H1 (cell line): ENCODE results near the gene PRSS12. TPM values are rescaled to one million over a fixed set of nuclear protein-coding genes. Genes with fewer than 3 reads are reported as not detected.

Experiments used
- CREB1 ChIP-seq: IDR thresholded peaks from 2 replicates; pipeline ENCODE4 v1.6.1; 2012; ENCODE audit warnings: inconsistent platforms
- JUND ChIP-seq: IDR thresholded peaks from 2 replicates; pipeline ENCODE4 v1.6.1; 2011; ENCODE audit warnings: mild to moderate bottlenecking, improper control_type of control experiment, low read length
- NRF1 ChIP-seq: IDR thresholded peaks from 2 replicates; pipeline ENCODE4 v1.6.1; 2011; ENCODE audit warnings: mild to moderate bottlenecking, low read depth, low read length, improper control_type of control experiment
- POLR2A ChIP-seq, 2 experiments: IDR thresholded peaks; 1 replicate in 1 of 2; 2 replicates in 1 of 2; pipeline ENCODE4 v1.6.1; 2011; ENCODE audit warnings: low read depth in 2 of 2, low read length in 2 of 2, mild to moderate bottlenecking in 2 of 2; ENCODE audit errors: control extremely low read depth in 1 of 2
- YY1 ChIP-seq: IDR thresholded peaks from 2 replicates; pipeline ENCODE4 v1.6.1; 2011; ENCODE audit warnings: low read depth, mild to moderate bottlenecking, low read length
- polyA plus RNA-seq, 7 experiments: library from polyadenylated mRNA; depleted of rRNA in 3 of 7; stranded (reverse) in 5 of 7; unstranded in 2 of 7; fragments of >200 nt in 5 of 7; fragments of 200-250 nt in 2 of 7; gene quantifications; 1 replicate in 5 of 7; 2 replicates in 1 of 7; 4 replicates in 1 of 7; pipeline versions ENCODE4 v1.2.1 to v1.2.3, GENCODE V29; 2011 to 2013; ENCODE audit warnings: missing spikeins in 2 of 7, mixed read lengths in 2 of 7
- total RNA-seq: library from RNA; stranded (reverse); fragmentation: NEBNext Ultra II Directional; extraction: Animal tissue kit (Norgen Biotek cat#: 25700); gene quantifications from 2 replicates; pipeline ENCODE4 v1.2.1, GENCODE V29; 2021

PRSS12 gene
- total and polyA plus RNA-seq, 2 of the 8 experiments (the other 6 are each of a cell fraction or from before 2014, with no cell fraction given) = 2.6 to 9.3 TPM

GRCh38 chr4:118259111-118259510, 93.7 kb downstream of the PRSS12 start (continued):
- TF ChIP-seq YY1 = no peak
- no peak for TF ChIP-seq POLR2A (IDR thresholded peaks at IDR 0.05; ENCODE audit: control extremely low read depth in 1 of 2, low read depth in 2 of 2, low read length in 2 of 2)
- no peak for TF ChIP-seq CREB1
- no peak for TF ChIP-seq JUND
- no peak for TF ChIP-seq NRF1
